Activated B cell treated with CpG ODN at 0.5 μM for 24 hours (primary cell): ENCODE data around the gene CDK4. TPM values are rescaled to one million over a fixed set of nuclear protein-coding genes. Genes with fewer than 3 reads are reported as not detected.
A peak's percentile ranks its signal among the peaks of the same experiment; 100 is the strongest.

ENCODE experiments used
- ATAC-seq: fragments of 200-7000 bp; cut with Tn5 transposase; one replicate; pipeline ENCODE4 v1.10.0; 2021; ENCODE audit warnings: low read depth, mild to moderate bottlenecking, moderate library complexity
- CTCF ChIA-PET: fragments of 350-600 bp; sonication (Branson Sonifier 250); formaldehyde crosslinking; loops from one replicate; lab custom pipeline; 2021; ENCODE audit warnings: antibody characterized with exemption; lab: Charles Lee
- POLR2A ChIA-PET: fragments of 350-600 bp; sonication (Branson Sonifier 250); formaldehyde crosslinking; loops from one replicate; lab custom pipeline; 2021; ENCODE audit warnings: antibody characterized with exemption; lab: Charles Lee
- DNase-seq: peaks from one replicate; pipeline ENCODE4 v3.0.0; 2022
- H3K27ac Mint-ChIP-seq: one replicate; pipeline ENCODE4 v1.8.0; 2020; ENCODE audit warnings: mixed read lengths
- H3K27me3 Mint-ChIP-seq: one replicate; pipeline ENCODE4 v1.8.0; 2021; ENCODE audit warnings: mixed read lengths
- H3K36me3 Mint-ChIP-seq: one replicate; pipeline ENCODE4 v1.8.0; 2021; ENCODE audit warnings: low read depth, mixed read lengths
- H3K4me1 Mint-ChIP-seq: one replicate; pipeline ENCODE4 v1.8.0; 2021; ENCODE audit warnings: mixed read lengths
- H3K4me3 Mint-ChIP-seq: one replicate; pipeline ENCODE4 v1.8.0; 2020; ENCODE audit warnings: mild to moderate bottlenecking, mixed read lengths
- H3K9me3 Mint-ChIP-seq: one replicate; pipeline ENCODE4 v1.8.0; 2020; ENCODE audit warnings: mixed read lengths
- CTCF ChIP-seq: fragments of 200-600 bp; IDR thresholded peaks from one replicate; pipeline ENCODE4 v1.8.0; 2022; ENCODE audit warnings: antibody characterized with exemption, mild to moderate bottlenecking
- intact Hi-C: fragments of 100-400 bp; cut with micrococcal nuclease; formaldehyde crosslinking; loops from one replicate; pipeline ENCODE4 v1.15.1; 2024
- total RNA-seq: library from RNA; stranded (reverse); gene quantifications from 2 replicates; pipeline ENCODE4 v1.2.3, GENCODE V29; 2022

Gene CDK4
- total RNA-seq, 1 donor from 2014 or later: 95.7 TPM

GRCh38 chr12:57769594-57769993 is 17.5 kb upstream of the CDK4 start:
- H3K9me3 Mint-ChIP-seq: no peaks in the 10 kb centered on the region
- H3K27ac Mint-ChIP-seq: no peak overlapping the region
- peaks cover 40% of the 10 kb centered on the region for H3K4me1 Mint-ChIP-seq
- ChIA-PET CTCF (no interaction called here), POLR2A (interaction anchor here (1.2 to 6.7 kb wide), 2 partner anchors 13 kb away, joined by 3 to 34 read pairs; partner anchors contain the start of genes MARCHF9 and TSFM)
- no peak for TF ChIP-seq CTCF
- peaks cover 31% of the 10 kb centered on the region for H3K36me3 Mint-ChIP-seq
- no peak for DNase-seq
- H3K4me3 Mint-ChIP-seq: peak overlapping the region; percentile 38
- H3K27me3 Mint-ChIP-seq: peaks cover 10% of the 10 kb centered on the region
- no peak for ATAC-seq
- intact Hi-C loops: no loop called here

DNA sequence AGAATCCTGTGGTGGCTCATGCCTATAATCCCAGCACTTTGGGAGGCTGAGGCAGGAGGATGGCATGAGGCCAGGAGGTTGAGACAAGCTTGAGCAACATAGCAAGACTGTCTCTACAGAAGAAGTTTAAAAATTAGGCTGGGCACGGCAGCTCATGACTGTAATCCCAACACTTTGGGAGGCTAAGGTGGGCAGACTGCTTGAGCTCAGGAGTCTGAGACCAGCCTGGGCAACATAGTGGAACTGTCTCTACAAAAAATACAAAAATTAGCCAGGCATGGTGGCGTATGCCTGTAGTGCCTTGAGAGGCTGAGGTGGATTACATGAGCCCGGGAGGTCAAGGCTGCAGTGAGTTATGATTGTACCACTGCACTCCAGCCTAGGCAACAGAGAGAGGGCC is 15.8 kb upstream of the CDK4 start:
- ATAC-seq: no peak
- intact Hi-C loops: no loop called here
- TF ChIP-seq CTCF: no peak
- DNase-seq: no peak
- H3K4me1 Mint-ChIP-seq: peaks cover 46% of the 10 kb centered on the region
- H3K4me3 Mint-ChIP-seq: no peak overlapping the region
- POLR2A ChIA-PET: interaction anchor here (1.1 to 6.7 kb wide), 2 partner anchors 12 to 131 kb away, joined by 3 to 34 read pairs; partner anchors contain the start of gene MARCHF9
- CTCF ChIA-PET: interaction anchor here (0.9 to 4.7 kb wide), 2 partner anchors 8 to 11 kb away, joined by 5 to 20 read pairs; no protein-coding TSS in a partner anchor
- peaks cover 33% of the 10 kb centered on the region for H3K36me3 Mint-ChIP-seq
- H3K27me3 Mint-ChIP-seq: peaks cover 13% of the 10 kb centered on the region
- H3K9me3 Mint-ChIP-seq: no peaks in the 10 kb centered on the region
- no peak overlapping the region for H3K27ac Mint-ChIP-seq

- H3K9me3 Mint-ChIP-seq: no peaks in the 10 kb centered on the region
Observed at GRCh38 chr12:57767305-57767698, 15.2 kb upstream of the CDK4 start.

DNA sequence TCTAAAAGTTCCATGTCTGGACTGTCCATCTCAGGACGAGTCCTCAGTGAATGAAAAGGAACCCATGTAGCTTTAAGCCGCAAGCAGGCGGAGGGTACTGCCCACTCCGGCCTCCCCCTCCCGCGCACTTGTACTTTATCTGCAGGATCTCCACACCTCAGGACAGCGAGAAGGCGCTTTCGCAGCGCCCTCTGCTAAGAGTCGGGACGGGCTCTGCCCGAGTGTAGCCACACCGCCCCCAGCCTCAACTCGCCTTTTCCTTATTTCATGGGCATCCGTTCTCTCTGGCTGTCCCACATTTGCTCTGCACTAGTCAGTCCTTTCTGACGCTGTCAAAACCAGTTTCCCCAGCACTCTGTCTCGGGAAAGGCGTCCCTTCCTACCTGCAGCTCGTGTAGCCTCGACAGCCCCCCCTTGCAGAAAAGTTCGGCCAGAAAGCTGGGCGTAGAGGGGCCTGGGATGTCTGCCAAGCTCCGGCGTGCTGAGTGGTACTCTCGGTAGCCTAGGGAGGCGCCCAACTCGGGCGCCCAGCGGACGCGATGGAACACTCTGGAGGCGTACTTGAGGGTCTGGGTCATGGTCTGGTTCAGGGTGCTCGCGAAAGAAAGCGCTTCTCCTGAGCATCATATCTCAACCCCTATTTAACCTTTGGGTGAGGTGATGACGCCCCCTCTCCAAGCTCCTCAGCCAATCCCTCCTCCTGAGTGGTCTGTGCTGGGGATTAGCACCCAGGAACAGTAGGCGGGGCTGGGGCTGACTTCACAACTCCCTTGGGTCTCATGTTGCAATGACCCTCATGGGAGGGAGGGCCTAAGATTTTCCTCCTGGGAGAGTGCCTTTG is 14.6 kb upstream of the CDK4 start, which contains the start of gene CYP27B1:
Gene CYP27B1, minus strand, starts transcription at position 615 of the 841 bp plus-strand sequence. Its CDS starts 37 bp downstream, at position 578.
- no peaks in the 10 kb centered on the region for H3K9me3 Mint-ChIP-seq
- POLR2A ChIA-PET: interaction anchor here (0.7 to 6.7 kb wide), 4 partner anchors 10 to 132 kb away, joined by 3 to 34 read pairs (median 3); partner anchors contain the start of genes CDK4 and MARCHF9

More at GRCh38 chr12:57767305-57767698, 15.2 kb upstream of the CDK4 start:
- no peak overlapping the region for H3K27ac Mint-ChIP-seq
- CTCF ChIA-PET: interaction anchor here (0.9 to 4.7 kb wide), 2 partner anchors 8 to 11 kb away, joined by 5 to 20 read pairs; no protein-coding TSS in a partner anchor
- intact Hi-C loops: no loop called here
- ATAC-seq (no peak), DNase-seq (no peak)
- POLR2A ChIA-PET: interaction anchor here (1.1 to 6.7 kb wide), 2 partner anchors 11 to 131 kb away, joined by 3 to 34 read pairs; partner anchors contain the start of gene MARCHF9
- no peak for TF ChIP-seq CTCF
- peaks cover 33% of the 10 kb centered on the region for H3K36me3 Mint-ChIP-seq
- H3K4me3 Mint-ChIP-seq: no peak overlapping the region
- H3K4me1 Mint-ChIP-seq: peaks cover 44% of the 10 kb centered on the region
- peaks cover 13% of the 10 kb centered on the region for H3K27me3 Mint-ChIP-seq

More for the DNA sequence above, 14.6 kb upstream of the CDK4 start, which contains the start of gene CYP27B1:
- CTCF ChIA-PET: interaction anchor here (1.0 to 4.7 kb wide), 2 partner anchors 10 kb away, joined by 3 to 20 read pairs; no protein-coding TSS in a partner anchor
- intact Hi-C loops: loop anchor here (1.0 kb wide), 1 partner anchor 10 kb away; no protein-coding TSS in a partner anchor
- H3K27ac Mint-ChIP-seq: no peak within 1 kb of the TSS
- H3K27me3 Mint-ChIP-seq: peaks cover 13% of the 10 kb centered on the region
- H3K4me3 Mint-ChIP-seq: peak within 1 kb of the TSS; percentile 89
- ATAC-seq (no peak), DNase-seq (no peak)
- no peak for TF ChIP-seq CTCF
- peaks cover 41% of the 10 kb centered on the region for H3K4me1 Mint-ChIP-seq
- H3K36me3 Mint-ChIP-seq: peaks cover 30% of the 10 kb centered on the region
